IMR-90 (cell line): ENCODE results near the gene ARMS2. TPM values are rescaled to one million over a fixed set of nuclear protein-coding genes. Genes with fewer than 3 reads are reported as not detected.

ENCODE experiments used
- ATAC-seq: fragments of 200-7000 bp; cut with Tn5 transposase; 2 replicates; pipeline ENCODE4 v1.9.1; 2020; ENCODE audit warnings: low read depth, mild to moderate bottlenecking, moderate library complexity
- BruUV-seq: library from RNA; stranded (reverse); fragments of 400-500 nt; replicated peaks from 2 replicates; lab custom pipeline; 2021; lab: Mats Ljungman, UMichigan
- CTCF ChIA-PET: fragments of 300-600 bp; formaldehyde crosslinking; extraction: SDS; loops from one replicate; lab custom pipeline; 2021; ENCODE audit warnings: antibody characterized with exemption; lab: Yijun Ruan, JAX
- POLR2A ChIA-PET: fragments of 300-600 bp; sonication (Branson Sonifier 250); formaldehyde crosslinking; loops from one replicate; lab custom pipeline; 2022; ENCODE audit warnings: antibody characterized with exemption; ENCODE audit not compliant: unreplicated experiment; lab: Charles Lee
- DNase-seq: peaks from one replicate; pipeline ENCODE4 v3.0.0; 2013
- H2AFZ ChIP-seq: replicated peaks from 2 replicates; pipeline ENCODE3; 2013; ENCODE audit warnings: low read length, mild to moderate bottlenecking; ENCODE audit not compliant: poor library complexity
- H2AK5ac ChIP-seq: 2 replicates; pipeline ENCODE4 v1.6.1; 2013; ENCODE audit warnings: low read depth, low read length, inconsistent platforms
- H2AK9ac ChIP-seq: replicated peaks from 2 replicates; pipeline ENCODE3; 2013; ENCODE audit warnings: mild to moderate bottlenecking, low read depth, low read length, moderate library complexity; ENCODE audit not compliant: poor library complexity
- H2BK120ac ChIP-seq: 2 replicates; pipeline ENCODE4 v1.6.1; 2013; ENCODE audit warnings: low read depth, low read length, inconsistent platforms
- H2BK15ac ChIP-seq: 3 replicates; pipeline ENCODE4 v1.6.1; 2013; ENCODE audit warnings: low read depth, low read length, inconsistent platforms
- H2BK20ac ChIP-seq: 2 replicates; pipeline ENCODE4 v1.6.1; 2013; ENCODE audit warnings: low read depth, mild to moderate bottlenecking, inconsistent platforms, low read length, moderate library complexity
- H2BK5ac ChIP-seq: 2 replicates; pipeline ENCODE4 v1.6.1; 2013; ENCODE audit warnings: mild to moderate bottlenecking, low read depth, low read length, inconsistent platforms; ENCODE audit not compliant: poor library complexity, severe bottlenecking
- H3K14ac ChIP-seq: replicated peaks from 2 replicates; pipeline ENCODE4 v1.6.1; 2013; ENCODE audit warnings: low read depth, low read length, inconsistent platforms
- H3K18ac ChIP-seq: 2 replicates; pipeline ENCODE4 v1.6.1; 2013; ENCODE audit warnings: low read depth, low read length, control low read depth
- H3K23ac ChIP-seq: 2 replicates; pipeline ENCODE4 v1.6.1; 2013; ENCODE audit warnings: low read depth, low read length, inconsistent platforms
- H3K27ac ChIP-seq: 2 replicates; pipeline ENCODE4 v1.5.1; 2013; ENCODE audit warnings: mild to moderate bottlenecking, control low read depth, low read length; ENCODE audit not compliant: insufficient read depth
- H3K27me3 ChIP-seq: 2 replicates; pipeline ENCODE4 v1.6.1; 2013; ENCODE audit warnings: low read length; ENCODE audit not compliant: control insufficient read depth, insufficient read depth
- H3K36me3 ChIP-seq: 2 replicates; pipeline ENCODE4 v1.6.1; 2013; ENCODE audit warnings: low read length, mixed read lengths; ENCODE audit not compliant: control insufficient read depth, insufficient read depth
- H3K4ac ChIP-seq: 2 replicates; pipeline ENCODE4 v1.6.1; 2013; ENCODE audit warnings: low read depth, low read length, inconsistent platforms
- H3K4me1 ChIP-seq: 2 replicates; pipeline ENCODE4 v1.6.1; 2013; ENCODE audit warnings: low read length, mixed read lengths; ENCODE audit not compliant: control insufficient read depth, insufficient read depth
- H3K4me2 ChIP-seq: 2 replicates; pipeline ENCODE4 v1.6.1; 2013; ENCODE audit warnings: low read depth, mild to moderate bottlenecking, control low read depth, low read length, moderate library complexity
- H3K4me3 ChIP-seq: 2 replicates; pipeline ENCODE4 v1.5.1; 2013; ENCODE audit warnings: low read depth, mild to moderate bottlenecking, control low read depth, low read length, moderate library complexity; ENCODE audit not compliant: insufficient read depth
- H3K56ac ChIP-seq: 2 replicates; pipeline ENCODE4 v1.6.1; 2013; ENCODE audit warnings: low read length, inconsistent platforms; ENCODE audit not compliant: insufficient read depth; ENCODE audit errors: extremely low read depth
- H3K79me1 ChIP-seq, 2 experiments: 2 replicates each; pipeline ENCODE4 v1.6.1; 2013; ENCODE audit warnings: low read length in 2 of 2, inconsistent platforms in 1 of 2, low read depth in 1 of 2
- H3K9ac ChIP-seq: 2 replicates; pipeline ENCODE4 v1.6.1; 2013; ENCODE audit warnings: low read depth, low read length, control low read depth
- H3K9me1 ChIP-seq: 2 replicates; pipeline ENCODE4 v1.6.1; 2013; ENCODE audit warnings: low read length, inconsistent platforms; ENCODE audit not compliant: insufficient read depth
- H3K9me3 ChIP-seq: 2 replicates; pipeline ENCODE4 v1.6.1; 2013; ENCODE audit warnings: low read length; ENCODE audit not compliant: control insufficient read depth, insufficient read depth
- H4K20me1 ChIP-seq: 2 replicates; pipeline ENCODE4 v1.6.1; 2013; ENCODE audit warnings: low read length, inconsistent platforms; ENCODE audit not compliant: insufficient read depth
- H4K5ac ChIP-seq: 2 replicates; pipeline ENCODE4 v1.6.1; 2013; ENCODE audit warnings: mild to moderate bottlenecking, low read depth, low read length, control low read depth
- H4K8ac ChIP-seq, 2 experiments: 2 replicates each; pipeline ENCODE4 v1.6.1; 2013; ENCODE audit warnings: low read depth in 2 of 2, low read length in 2 of 2, control low read depth in 1 of 2, inconsistent platforms in 1 of 2
- H4K91ac ChIP-seq: 2 replicates; pipeline ENCODE4 v1.6.1; 2013; ENCODE audit warnings: low read depth, low read length, inconsistent platforms; ENCODE audit not compliant: insufficient read depth
- BHLHE40 ChIP-seq: fragments of 150-350 bp; IDR thresholded peaks from 2 replicates; pipeline ENCODE4 v1.6.1; 2016; ENCODE audit warnings: mild to moderate bottlenecking, low read depth, low read length
- CEBPB ChIP-seq: IDR thresholded peaks from 2 replicates; pipeline ENCODE4 v1.6.1; 2012; ENCODE audit warnings: low read depth, low read length, improper control_type of control experiment
- CHD1 ChIP-seq: IDR thresholded peaks from 2 replicates; pipeline ENCODE4 v1.6.1; 2012; ENCODE audit warnings: low read depth, low read length, improper control_type of control experiment
- CTCF ChIP-seq: conservative IDR thresholded peaks from 2 replicates; pipeline ENCODE4 v1.5.1; 2012; ENCODE audit warnings: mild to moderate bottlenecking, low read depth, low read length, improper control_type of control experiment
- ELK1 ChIP-seq: fragments of 150-350 bp; IDR thresholded peaks from 2 replicates; pipeline ENCODE4 v1.6.1; 2016; ENCODE audit warnings: low read depth, mild to moderate bottlenecking, low read length, moderate library complexity, borderline replicate concordance
- FOS ChIP-seq: fragments of 150-350 bp; IDR thresholded peaks from 2 replicates; pipeline ENCODE4 v1.6.1; 2016; ENCODE audit warnings: low read depth, low read length
- MAFK ChIP-seq: IDR thresholded peaks from 2 replicates; pipeline ENCODE4 v1.6.1; 2012; ENCODE audit warnings: low read depth, low read length, improper control_type of control experiment
- MAZ ChIP-seq: IDR thresholded peaks from 2 replicates; pipeline ENCODE4 v1.6.1; 2012; ENCODE audit warnings: low read depth, mild to moderate bottlenecking, low read length, improper control_type of control experiment, moderate library complexity, borderline replicate concordance
- MXI1 ChIP-seq: IDR thresholded peaks from 2 replicates; pipeline ENCODE4 v1.6.1; 2012; ENCODE audit warnings: low read depth, mild to moderate bottlenecking, low read length, moderate library complexity, borderline replicate concordance
- NFE2L2 ChIP-seq: fragments of 150-350 bp; IDR thresholded peaks from 2 replicates; pipeline ENCODE4 v1.6.1; 2016; ENCODE audit warnings: low read depth, mild to moderate bottlenecking, low read length
- POLR2A ChIP-seq: IDR thresholded peaks from 2 replicates; pipeline ENCODE4 v1.6.1; 2012; ENCODE audit warnings: mild to moderate bottlenecking, low read depth, low read length
- RAD21 ChIP-seq: IDR thresholded peaks from 2 replicates; pipeline ENCODE4 v1.6.1; 2012; ENCODE audit warnings: low read length, improper control_type of control experiment
- RCOR1 ChIP-seq: IDR thresholded peaks from 2 replicates; pipeline ENCODE4 v1.6.1; 2012; ENCODE audit warnings: mild to moderate bottlenecking, low read length, improper control_type of control experiment; ENCODE audit not compliant: insufficient replicate concordance
- RFX5 ChIP-seq: IDR thresholded peaks from 2 replicates; pipeline ENCODE4 v1.8.0; 2012; ENCODE audit warnings: low read depth, mild to moderate bottlenecking, low read length, moderate library complexity
- SMC3 ChIP-seq: fragments of 150-350 bp; IDR thresholded peaks from 2 replicates; pipeline ENCODE4 v1.6.1; 2016; ENCODE audit warnings: low read depth, mild to moderate bottlenecking, antibody characterized with exemption, low read length, moderate library complexity
- USF2 ChIP-seq: fragments of 150-350 bp; IDR thresholded peaks from 2 replicates; pipeline ENCODE4 v1.6.1; 2017; ENCODE audit warnings: mild to moderate bottlenecking, antibody characterized with exemption, low read length, low read depth
- WGBS, 2 experiments: methylation state at CpG; one replicate each; pipeline versions ENCODE4 v1.1.5 to v1.1.7; 2013; ENCODE audit warnings: missing lambda C conversion rate in 2 of 2; ENCODE audit not compliant: insufficient read length in 1 of 2; ENCODE audit errors: extremely low coverage in 2 of 2; 5-methylcytosine and 5-hydroxymethylcytosine counted together
- dilution Hi-C: fragments of 300-500 bp; cut with HindIII; formaldehyde crosslinking; loops from one replicate; pipeline ENCODE4 v1.14.3; 2018; ENCODE audit warnings: low sequenced_read_pairs; ENCODE audit not compliant: unreplicated experiment
- in situ Hi-C: fragments of 300-500 bp; cut with MboI; formaldehyde crosslinking; loops from 3 replicates; pipeline ENCODE4 v1.14.3; 2019; ENCODE audit warnings: low sequenced_read_pairs, inconsistent platforms, mixed read lengths
- intact Hi-C: fragments of 100-400 bp; cut with micrococcal nuclease; formaldehyde crosslinking; loops from 2 replicates; pipeline ENCODE4 v1.10.0; 2022
- polyA plus RNA-seq, 3 experiments: library from polyadenylated mRNA; depleted of rRNA; stranded (reverse); fragments of >200 nt; gene quantifications; 2 replicates each; pipeline ENCODE4 v1.2.3, GENCODE V29; 2012; ENCODE audit warnings: low replicate concordance in 1 of 3
- total RNA-seq: library from RNA; depleted of rRNA; stranded (reverse); fragments of >200 nt; gene quantifications from 2 replicates; pipeline ENCODE4 v1.2.3, GENCODE V29; 2012

ARMS2 gene
- total and polyA plus RNA-seq, 2 of the 4 experiments (the other 2 are of a cell fraction), result not detected

- Histone ChIP-seq H3K4me1 (no peaks in the 10 kb centered on the region), H3K4me2 (no peak overlapping the region), H4K8ac (no peak overlapping the region), H3K79me1 (no peaks in the 10 kb centered on the region), H4K5ac (no peak overlapping the region), H4K20me1 (no peaks in the 10 kb centered on the region), H2BK20ac (no peak overlapping the region), H3K18ac (no peak overlapping the region), H3K9ac (no peak overlapping the region), H3K4me3 (no peak overlapping the region), H2BK15ac (no peak overlapping the region), H3K14ac (no peak overlapping the region), H3K23ac (no peak overlapping the region), H3K9me3 (no peaks in the 10 kb centered on the region), H3K56ac (no peak overlapping the region), H4K91ac (no peak overlapping the region), H3K9me1 (0 out of 2 replicates have a peak, but pooled peaks cover 2% of the 10 kb centered on the region), H2BK5ac (no peak overlapping the region), H2AK5ac (no peak overlapping the region), H3K36me3 (peaks cover 8% of the 10 kb centered on the region), H3K4ac (no peak overlapping the region), H3K27me3 (no peaks in the 10 kb centered on the region), H3K27ac (no peak overlapping the region), H2BK120ac (no peak overlapping the region), H2AK9ac (no peak overlapping the region), H2AFZ (no peak overlapping the region)
- in situ Hi-C loops (no loop called here), dilution Hi-C loops (no loop called here), intact Hi-C loops (no loop called here)
- no peak for DNase-seq
- no TSS peak for BruUV-seq
- ChIA-PET CTCF (no interaction called here), POLR2A (no interaction called here)
- WGBS, 2 experiments, result no CpG with 5 or more reads among the region's 2 CpGs
- TF ChIP-seq CTCF (no peak), SMC3 (no peak), FOS (no peak), RFX5 (no peak), NFE2L2 (no peak), RAD21 (no peak), ELK1 (no peak), MXI1 (no peak), USF2 (no peak), MAZ (no peak), CHD1 (no peak), MAFK (no peak), CEBPB (no peak), RCOR1 (no peak), POLR2A (no peak), BHLHE40 (no peak)
- no peak for ATAC-seq
These were observed 27.2 kb upstream of the ARMS2 start for GRCh38 chr10:122427280-122427679.
